ENCODE measurements around the gene ZCCHC12.

Gene ZCCHC12

GRCh38 chrX:118865231-118865630, 41.6 kb downstream of the ZCCHC12 start:
- H3K4me3 ChIP-seq (ENCODE audit: control insufficient read depth, low read depth, low read length), result no peak overlapping the region
- no peak for DNase-seq (ENCODE audit: low read depth)
- TF ChIP-seq CTCF (IDR thresholded peaks at IDR 0.05; ENCODE audit: control insufficient read depth, insufficient read depth, low read depth, low read length, missing control alignments), result no peak

GRCh38 chrX:118867251-118867650, 43.6 kb downstream of the ZCCHC12 start:
- DNase-seq (ENCODE audit: low read depth), result no peak
- TF ChIP-seq CTCF (IDR thresholded peaks at IDR 0.05; ENCODE audit: control insufficient read depth, insufficient read depth, low read depth, low read length, missing control alignments), result no peak
- H3K4me3 ChIP-seq (ENCODE audit: control insufficient read depth, low read depth, low read length), result no peak overlapping the region

- DNase-seq (ENCODE audit: low read depth), result no peak
- no peak for TF ChIP-seq CTCF (IDR thresholded peaks at IDR 0.05; ENCODE audit: control insufficient read depth, insufficient read depth, low read depth, low read length, missing control alignments)
- no peak overlapping the region for H3K4me3 ChIP-seq (ENCODE audit: control insufficient read depth, low read depth, low read length)
Measured at GRCh38 chrX:118872102-118872566, 48.5 kb downstream of the ZCCHC12 start.

Data from AG09309 (cell line).